ENCODE measurements around the gene CORO1C.
A peak's percentile ranks its signal among the peaks of the same experiment; 100 is the strongest.

The CORO1C gene

DNA sequence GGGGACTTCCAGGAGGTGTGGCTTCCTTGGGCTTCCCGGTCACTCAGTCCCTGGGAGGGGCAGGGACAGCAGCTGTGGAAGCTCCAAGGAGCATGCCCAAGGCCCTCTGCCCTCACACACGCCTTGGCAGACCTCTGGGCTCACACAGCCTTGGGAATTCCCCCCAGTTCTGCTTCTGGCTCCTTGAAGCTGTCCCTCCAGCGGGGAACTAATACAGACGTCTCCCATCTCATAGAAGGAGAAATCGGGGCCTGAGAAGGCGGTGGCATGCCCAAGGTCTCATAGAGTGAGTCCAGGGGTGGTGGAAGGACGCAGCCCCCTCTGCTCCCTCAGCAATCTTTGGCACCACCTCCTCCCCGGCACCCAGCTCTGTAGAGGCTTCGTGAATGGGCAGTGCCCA is 117.8 kb downstream of the CORO1C start:
- DNase-seq, result no peak

DNA sequence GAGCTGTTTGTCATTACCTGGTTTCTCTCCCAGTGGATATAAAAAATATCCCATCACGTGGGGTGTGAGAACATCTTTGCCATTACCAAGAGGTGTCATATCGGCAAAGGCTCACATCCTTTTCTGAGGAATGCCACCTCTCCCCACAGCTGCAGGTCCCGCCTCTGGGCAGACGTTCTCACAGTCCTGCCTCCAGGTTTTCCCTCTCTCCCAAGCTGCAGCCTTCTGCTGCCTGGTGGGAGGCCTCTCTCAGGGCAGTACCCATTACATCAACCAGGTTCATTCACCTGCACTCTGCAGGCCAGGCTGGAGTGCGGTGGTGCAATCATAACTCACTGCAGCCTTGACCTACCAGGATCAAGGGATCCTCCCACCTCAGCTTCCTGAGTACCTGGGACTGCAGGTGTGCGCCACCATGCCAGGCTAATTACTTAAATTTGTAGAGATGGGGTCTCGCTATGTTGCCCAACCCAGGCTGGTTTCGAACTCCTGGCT is 118.5 kb downstream of the CORO1C start:
- no peak for DNase-seq

DNA sequence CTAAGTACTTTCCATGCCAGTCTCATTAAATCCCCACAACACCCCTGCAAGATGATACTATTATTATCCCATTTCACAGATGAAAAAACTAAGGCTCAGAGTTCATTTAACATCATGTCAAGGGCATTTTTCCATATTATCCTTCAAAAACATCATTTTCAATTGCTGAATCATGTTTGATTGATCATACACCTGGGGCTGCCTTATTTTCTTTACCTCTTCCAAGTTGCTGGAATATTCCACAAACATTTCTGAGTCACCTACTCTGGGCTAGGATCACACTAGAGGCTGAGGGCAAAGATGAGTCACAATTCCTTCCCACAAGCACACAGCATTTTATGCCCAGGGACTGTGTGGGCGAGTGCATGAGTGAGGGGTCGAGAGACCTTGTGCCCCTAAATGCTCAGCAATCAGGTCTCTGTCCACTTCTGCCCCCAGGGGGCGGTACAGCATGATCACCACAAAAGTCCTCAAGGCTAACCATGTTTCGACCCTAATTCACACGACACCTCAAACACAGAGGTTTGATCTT is 119.4 kb downstream of the CORO1C start:
- DNase-seq, result peak; percentile 15 to 33

DNA sequence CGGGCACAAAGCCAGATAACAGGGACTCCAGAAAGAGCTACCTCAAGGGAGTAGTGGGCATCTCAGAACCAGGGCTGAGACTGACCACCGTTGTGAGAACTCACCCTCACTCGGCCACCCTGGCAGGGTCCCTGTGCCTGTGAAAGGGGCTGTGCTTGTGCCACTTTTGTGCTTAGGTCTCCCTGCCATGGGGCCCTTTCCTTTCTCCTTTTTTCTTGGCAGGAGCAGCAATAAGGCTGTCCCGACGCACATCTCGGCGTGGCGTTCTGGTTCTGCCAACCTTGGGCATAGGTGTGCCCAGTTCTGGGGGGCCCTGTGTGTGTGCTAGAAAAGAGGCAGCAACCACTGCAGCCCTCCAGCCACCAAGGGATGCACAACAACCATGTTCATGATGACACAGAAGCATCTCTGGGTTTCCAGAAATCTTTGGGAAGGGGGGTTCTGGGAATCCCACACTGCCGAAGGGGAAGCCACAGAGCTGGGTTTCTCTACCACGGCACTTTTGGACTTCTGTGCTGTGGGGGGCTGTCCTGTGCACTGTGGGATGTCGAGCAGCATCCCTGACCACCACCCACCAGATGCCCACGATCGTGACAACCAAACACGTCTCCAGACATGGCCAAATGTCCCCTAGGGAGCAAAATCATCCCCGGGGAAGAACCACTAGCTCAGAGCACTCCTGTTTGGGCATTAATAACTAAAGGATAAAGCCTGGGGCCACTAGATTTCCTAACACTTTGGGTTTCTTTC is 120.3 kb downstream of the CORO1C start:
- no peak for DNase-seq

DNA sequence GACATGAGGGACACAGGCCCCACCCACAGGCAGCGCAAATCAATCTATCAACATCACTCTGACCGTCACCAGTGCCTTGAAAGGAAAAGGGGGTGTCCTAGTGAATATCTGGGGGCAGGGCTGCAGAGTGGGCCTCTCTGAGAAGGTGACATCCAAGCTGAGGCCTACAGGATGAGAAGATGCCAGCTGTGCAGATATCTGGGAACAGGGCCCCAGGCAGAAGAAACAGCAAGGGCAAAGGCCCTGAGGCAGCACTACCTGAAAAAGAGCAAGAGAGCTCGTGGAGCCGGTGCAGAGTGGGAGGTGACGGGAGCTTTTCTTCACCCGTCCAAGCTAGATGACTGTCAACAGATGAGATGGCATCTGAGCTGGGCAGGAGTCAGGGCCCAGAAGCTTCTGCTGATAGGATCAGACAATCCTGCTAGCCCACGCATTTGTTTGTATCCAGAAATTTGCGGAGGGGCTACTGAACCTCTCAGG is 120.9 kb downstream of the CORO1C start:
- no peak for DNase-seq

DNA sequence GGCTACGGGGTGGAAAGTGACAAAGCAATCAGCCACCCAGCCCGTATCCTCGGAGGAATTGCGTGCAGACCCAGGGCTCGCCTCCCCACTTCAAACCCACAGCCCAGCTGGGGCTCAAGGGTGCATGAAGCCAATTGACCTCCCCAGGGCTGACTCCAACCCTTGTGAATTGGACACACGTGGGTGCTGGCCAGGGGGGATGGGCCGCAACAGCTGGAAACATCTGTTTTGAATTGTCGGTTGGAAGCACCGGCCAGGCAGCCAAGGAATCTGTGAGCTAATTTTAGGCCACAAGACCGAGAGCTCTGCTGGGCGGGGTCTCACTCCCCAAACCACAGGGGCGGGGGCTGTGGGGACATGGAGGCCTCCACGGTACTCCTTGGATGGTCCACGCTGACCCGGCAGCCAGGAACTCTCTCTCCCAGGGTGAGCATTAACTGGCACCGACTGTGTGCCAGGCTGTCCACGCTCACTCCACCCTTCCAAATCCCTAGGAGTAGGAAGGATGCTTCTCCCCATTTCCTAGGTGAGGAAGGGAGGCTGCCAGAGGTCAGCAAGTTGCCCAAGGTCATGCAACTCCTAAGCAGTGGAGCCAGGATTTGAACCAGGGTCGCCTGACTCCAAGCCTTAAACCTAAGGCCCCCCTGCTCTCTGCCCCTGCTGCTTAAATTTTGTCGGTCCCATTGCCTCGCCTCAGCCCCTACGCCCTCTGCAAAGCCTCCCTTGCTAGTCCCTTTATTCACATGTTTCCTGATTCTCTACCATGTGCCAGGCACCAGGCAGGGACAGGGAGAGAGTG is 121.6 kb downstream of the CORO1C start:
- peak; percentile 32 to 50 for DNase-seq

DNA sequence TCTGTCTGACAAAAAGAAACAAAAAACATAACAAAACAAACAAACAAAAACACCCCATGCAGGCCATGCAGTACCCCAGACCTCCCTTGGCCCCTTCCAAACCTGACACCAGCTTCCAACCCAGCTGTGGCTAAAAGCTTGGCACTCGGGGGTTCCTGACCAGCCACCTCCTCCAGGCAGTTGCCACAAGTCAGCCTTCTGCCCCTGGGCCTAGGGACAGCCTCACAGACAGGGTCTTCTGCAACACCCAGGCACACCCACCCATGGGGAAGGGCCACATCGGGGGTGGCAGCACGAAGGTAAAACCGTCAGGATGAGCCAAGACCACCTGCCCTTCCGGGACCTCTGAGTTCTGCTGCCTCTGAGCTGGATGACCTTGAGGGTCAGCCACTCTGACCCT is 122.7 kb downstream of the CORO1C start:
- DNase-seq, result no peak

DNA sequence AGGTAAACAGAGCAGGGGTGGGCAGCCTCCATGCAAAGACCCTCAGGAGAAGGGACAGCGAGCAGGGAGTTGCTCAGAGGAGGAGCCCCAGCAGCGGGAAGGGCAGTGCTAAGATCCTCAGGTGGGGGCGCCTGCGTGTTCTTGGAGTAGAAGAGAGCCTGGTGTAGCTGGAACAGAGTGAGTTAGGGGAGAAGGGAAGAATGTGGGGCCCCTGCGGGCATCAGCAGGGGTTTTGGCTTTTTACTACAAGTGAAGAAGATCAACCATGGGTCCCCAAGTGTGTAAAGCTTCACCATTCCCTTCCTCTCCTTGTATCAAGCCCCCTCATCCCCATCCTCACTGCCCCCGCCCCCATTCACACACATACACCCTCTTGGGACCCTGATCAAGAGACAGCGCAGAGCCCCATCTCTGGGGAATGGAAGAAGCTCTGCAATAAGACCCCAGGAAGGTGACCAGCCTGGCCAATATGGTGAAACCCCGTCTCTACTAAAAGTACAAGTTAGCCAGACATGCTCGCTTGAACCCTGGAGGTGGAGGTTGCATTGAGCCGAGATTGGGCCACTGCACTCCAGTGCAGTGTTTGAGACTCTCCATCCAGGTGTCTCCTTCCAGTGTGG is 123.2 kb downstream of the CORO1C start:
- DNase-seq, result no peak

DNA sequence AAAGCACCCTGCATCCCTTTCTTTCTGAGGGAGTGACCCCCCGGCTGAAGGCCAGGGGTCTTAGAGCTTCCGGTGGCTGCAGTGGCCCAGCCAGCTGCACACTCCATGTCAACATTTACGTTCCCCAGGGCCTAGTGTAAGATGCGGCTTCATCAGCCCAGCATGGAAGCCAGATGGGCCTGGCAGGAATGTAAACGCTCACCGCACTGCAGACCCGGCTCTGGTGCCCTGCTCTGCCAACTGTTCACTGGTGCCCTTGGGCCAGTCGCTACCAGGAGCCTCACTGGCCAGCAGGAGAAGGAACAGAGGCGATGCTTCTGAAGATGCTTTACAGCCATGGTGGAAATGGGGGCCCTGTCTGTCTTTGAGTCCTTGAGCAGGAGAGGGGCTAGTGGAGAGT is 124.8 kb downstream of the CORO1C start:
- DNase-seq, result no peak

DNA sequence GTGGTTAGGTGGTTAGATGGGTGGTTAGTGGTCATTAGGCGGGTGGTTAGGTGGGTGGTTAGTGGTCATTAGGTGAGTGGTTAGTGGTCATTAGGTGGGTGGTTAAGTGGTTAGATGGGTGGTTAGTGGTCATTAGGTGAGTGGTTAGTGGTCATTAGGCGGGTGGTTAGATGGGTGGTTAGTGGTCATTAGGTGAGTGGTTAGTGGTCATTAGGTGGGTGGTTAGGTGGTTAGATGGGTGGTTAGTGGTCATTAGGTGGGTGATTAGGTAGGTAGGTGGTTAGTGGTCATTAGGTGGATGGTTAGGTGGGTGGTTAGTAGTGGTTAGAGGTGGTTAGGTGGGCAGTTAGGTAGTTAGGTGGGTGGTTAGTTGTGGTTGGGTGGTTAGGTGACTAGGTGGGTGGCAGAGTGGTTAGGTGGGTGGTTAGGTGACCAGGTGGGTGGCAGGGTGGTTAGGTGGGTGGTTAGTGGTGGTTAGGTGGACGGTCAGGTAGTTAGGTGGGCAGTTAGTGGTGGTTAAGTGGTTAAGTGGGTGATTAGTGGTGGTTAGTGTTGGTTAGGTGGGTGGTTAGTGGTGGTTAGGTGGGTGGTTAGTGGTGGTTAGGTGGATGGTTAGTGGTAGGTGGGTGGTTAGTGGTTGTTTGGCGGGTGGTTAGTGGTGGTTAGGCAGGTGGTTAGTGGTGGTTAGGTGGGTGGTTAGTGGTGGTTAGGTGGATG is 125.5 kb downstream of the CORO1C start:
- no peak for DNase-seq

DNA sequence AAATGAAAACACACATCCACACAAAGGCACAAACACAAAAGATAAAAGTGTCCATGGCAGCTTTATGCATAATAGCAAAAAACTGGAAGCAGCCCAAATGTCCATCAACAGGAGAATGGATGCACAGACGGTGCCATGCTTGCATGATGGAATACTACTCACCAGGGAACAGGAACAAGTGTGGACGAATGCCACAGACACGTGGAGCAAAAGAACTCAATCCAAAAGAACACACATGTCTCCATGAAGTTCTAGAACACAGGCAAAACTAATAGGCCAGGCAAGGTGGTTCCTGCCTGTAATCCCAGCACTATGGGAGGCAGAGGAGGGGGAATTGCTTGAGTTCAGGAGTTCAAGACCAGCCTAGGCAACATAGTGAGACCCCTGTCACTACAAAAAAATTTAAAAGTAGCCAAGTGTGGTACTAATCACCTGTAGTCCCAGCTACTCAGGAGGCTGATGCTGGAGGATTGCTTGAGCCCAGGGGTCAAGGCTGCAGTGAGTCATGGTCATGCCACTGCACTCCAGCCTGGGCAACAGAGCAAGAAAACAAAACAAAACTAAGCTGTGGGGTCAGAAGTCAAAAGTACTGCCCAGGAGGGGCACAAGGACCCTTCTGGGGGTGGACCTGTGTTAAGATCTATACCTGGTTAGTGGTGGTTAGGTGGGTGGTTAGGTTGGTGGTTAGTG is 126.2 kb downstream of the CORO1C start:
- DNase-seq, result no peak

DNA sequence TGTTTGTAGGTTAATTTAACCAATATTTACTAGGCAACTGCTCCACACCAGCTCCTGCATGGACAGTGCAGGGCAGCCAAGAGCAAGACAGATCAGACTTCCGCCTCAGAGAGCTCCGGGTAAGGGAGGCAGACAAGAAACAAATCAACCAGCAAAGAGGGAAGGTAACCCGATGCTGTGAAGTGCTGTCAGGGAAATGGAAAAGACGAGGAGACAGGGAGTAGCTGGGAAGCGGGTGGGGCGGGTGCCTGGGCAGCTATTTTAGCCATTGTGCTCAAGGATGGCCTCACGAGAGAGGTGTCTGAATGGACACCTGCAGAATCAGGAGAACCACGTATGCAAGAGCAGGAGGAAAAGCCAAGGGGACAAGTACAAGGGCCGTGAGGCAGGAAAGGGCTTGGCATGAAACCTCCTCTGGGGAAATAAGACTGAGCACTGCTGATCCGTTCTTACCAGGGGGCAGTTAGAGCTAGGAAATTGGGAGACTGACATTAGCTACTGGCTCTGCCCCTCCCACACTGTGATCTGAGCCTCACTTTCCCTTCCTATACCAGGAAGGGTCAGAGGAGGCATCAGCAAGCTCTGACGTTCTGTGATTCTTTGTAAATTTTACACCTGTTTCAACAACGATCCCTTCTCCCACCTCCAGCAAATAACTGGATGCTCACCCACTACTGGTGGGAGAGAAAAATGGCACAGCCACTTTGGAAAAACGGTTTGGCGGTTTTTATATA is 126.9 kb downstream of the CORO1C start:
- DNase-seq, result no peak

DNA sequence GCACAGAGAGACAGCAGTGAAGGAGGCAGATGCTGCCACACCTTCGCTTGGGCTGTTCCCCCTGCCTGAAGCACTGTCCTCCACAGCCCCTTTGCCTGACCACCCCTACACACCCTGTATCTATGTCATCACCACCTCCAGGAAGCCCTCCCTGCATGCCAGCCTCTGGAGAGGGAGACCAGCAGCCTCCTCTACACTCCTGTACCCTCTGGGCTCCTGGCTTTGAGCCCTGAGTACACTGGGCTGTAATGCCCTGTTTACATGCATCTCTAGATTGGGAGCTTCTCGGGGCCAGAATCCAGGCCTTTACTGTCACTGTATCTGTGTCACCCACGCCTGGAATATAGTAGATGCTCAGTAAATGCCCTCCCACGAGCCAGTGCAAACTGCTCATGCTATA is 127.6 kb downstream of the CORO1C start:
- no peak for DNase-seq

DNA sequence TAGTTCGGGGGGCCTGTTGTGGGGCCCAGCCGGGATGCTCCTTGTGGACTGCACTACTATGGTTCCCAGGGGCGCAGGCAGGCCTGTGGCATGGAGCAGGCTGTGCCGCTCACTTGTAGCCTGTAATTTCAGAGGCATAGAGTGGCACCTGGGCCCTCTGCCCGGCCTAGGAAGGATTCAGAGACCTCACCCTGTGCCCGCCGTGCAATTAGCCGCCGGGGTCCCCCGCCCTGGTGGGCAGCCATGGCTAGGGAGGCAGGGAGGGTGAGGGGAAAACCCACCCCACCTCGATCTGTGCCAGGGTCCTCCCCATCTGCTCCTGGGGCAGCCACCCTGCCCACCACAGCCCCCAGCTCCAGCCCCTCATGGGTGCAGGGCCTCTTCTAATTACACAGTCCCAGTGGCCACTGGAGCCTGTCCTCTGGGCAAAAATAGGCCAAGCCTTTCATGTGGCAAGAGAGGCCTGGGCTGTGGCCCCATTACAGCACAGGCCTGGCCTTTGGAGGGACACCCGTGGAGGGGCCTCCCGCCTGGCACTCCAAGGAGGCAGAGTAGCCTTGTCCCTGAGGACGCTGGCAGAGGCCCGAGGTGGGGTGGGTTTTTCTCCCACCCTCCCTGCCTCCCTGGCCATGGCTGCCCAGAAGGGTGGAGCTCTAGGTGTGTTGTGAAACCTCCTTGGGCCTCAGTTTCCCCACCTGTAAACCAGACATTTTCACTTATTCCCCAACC is 128.2 kb downstream of the CORO1C start:
- no peak for DNase-seq

DNA sequence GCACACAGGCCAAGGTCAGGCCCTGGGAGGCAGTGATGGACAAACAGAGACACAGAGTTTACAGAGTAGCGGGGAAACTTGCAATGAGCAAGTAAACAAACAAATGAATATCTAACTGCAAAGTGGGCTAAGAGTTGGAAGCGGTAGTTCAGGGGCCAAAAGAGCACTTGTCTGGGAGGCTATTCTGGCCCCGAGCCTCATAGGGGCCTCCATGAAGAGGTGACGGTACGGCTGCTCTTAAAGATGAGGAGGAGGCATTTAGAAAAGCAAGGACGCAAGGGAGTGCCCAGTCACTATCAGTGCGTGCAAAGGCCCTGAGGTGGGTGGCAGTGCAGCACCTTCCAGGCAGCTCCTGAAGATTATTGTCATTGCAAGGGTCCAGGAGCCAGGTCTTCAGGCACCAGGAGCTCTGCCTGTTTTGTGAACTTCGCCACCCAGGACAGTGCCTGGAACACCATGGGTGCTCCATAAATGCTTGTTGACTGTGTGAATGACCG is 129.1 kb downstream of the CORO1C start:
- DNase-seq, result no peak

DNA sequence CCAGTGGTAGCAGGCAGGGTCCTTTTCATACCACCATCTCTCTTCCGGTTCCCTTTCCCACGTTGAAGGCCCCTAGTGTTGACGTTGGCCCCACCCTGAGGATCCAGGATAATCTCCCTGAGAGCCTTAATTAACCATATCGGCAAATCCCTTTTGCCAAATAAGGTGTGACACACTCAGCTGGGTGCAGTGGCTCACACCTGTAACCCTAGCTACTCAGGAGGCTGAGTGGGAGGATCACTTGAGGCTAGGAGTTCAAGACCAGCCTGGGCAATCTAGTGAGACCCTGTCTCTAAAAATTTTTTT is 130.7 kb downstream of the CORO1C start:
- DNase-seq, result no peak

DNA sequence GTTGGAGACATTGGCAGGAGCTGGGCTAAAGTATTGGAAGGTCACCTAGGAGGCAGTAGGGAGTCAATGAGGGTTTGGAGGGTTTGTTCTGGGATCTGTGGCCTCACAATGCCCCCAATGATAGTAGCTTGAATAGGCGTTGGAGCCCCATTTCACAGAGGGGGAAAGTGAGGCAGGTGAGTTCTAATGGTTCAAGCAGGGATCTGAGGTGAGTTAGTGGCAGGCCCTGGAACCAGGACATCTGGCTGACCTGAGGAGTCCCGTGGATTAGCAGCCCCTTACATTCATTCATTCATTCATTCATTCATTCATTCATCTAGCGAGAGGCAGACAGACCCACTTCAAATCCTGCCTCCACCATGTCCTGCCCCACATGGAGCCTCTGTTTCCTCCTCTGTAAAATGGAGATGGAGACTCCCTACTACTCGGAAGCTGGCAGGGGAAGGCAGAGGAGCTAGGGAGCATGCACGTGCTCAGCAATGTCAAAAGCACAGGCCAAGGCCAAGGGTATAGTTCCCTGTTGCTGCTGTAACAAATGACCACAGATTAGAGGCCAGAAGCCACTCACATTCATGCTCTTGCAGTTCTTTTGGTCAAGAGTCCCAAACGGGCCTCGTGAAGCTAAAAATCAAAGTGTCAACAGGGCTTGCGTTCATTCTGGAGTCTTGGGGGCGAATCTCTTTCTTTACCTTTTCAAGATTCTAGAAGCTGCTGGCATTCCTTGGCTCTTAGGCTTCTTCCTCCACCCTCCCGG is 131.2 kb downstream of the CORO1C start:
- DNase-seq, result no peak

DNA sequence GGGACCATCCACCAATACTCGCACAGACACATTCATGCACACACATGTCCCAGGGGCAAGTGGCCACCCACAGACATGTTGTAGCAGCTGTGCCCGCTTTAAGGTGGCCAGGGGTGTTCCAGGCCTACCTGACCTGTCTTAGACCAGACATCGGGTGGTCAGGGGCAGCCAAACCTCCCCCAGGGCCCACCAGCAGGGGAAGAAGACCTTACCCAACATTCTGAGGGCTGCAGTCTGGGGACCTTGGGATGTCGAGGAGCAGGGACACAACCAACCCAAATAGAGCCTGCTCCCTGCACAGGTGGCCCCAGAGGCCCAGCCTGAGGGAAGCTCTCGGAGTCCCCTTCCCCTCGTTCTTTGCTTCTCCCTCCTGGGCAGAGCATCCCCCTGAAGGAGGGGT is 131.8 kb downstream of the CORO1C start:
- DNase-seq, result no peak

DNA sequence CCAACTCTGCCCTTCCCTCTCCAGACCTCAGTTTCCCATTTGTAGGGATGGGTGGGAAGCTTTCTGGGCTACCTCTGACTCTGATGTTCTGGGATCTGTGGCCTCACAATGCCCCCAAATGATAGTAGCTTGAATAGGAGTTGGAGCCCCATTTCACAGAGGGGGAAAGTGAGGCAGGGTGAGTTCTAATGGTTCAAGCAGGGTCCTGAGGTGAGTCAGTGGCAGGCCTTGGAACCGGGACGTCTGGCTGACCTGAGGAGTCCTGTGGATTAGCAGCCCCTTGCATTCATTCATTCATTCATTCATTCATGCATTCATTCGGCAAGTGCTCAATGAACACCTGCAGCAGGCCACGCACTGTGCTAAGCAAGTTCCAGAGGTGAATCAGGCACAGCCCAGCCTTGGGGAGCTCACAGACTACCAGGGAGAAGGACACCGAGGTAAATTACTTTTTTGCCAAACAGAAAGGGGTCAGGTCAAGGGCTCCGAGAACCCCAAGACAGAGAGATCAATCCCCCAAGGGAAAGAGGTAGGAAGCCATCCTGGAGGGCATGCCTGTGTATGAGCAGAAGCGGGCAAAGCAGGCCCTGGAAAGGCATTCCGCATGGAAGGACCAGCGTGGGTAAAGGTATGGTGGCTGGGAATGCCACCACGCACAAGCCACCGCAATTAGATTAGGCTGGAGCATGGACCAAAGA is 132.6 kb downstream of the CORO1C start:
- DNase-seq, result no peak

Measured in Kasumi-1 (cell line).